ENCODE results near the gene ADGRG6.

The ADGRG6 gene

DNA sequence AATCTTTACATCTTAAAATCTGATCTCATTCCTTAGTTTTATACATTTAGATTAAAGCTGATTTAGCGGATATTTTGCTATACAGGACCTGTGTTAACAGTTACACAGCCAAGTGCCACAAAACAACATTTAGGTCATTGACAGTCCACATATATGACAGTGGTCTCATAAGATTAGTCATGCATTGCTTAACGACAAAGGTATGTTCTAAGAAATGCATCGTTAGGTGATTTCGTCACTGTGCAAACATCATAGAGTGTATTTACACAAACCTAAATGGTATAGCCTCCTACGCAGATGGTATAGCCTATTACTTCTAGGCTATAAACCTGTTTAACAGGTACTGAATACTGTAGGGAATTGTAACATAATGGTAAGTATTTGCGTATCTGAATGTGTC is 21.6 kb downstream of the ADGRG6 start (continued):
- TF ChIP-seq, protein P1, sequence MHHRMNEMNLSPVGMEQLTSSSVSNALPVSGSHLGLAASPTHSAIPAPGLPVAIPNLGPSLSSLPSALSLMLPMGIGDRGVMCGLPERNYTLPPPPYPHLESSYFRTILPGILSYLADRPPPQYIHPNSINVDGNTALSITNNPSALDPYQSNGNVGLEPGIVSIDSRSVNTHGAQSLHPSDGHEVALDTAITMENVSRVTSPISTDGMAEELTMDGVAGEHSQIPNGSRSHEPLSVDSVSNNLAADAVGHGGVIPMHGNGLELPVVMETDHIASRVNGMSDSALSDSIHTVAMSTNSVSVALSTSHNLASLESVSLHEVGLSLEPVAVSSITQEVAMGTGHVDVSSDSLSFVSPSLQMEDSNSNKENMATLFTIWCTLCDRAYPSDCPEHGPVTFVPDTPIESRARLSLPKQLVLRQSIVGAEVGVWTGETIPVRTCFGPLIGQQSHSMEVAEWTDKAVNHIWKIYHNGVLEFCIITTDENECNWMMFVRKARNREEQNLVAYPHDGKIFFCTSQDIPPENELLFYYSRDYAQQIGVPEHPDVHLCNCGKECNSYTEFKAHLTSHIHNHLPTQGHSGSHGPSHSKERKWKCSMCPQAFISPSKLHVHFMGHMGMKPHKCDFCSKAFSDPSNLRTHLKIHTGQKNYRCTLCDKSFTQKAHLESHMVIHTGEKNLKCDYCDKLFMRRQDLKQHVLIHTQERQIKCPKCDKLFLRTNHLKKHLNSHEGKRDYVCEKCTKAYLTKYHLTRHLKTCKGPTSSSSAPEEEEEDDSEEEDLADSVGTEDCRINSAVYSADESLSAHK (tag by site-specific recombination; IDR thresholded peaks at IDR 0.05), result 0 out of 2 replicates have a peak, but pooled peaks have one; percentile 50
- TF ChIP-seq, protein P2, sequence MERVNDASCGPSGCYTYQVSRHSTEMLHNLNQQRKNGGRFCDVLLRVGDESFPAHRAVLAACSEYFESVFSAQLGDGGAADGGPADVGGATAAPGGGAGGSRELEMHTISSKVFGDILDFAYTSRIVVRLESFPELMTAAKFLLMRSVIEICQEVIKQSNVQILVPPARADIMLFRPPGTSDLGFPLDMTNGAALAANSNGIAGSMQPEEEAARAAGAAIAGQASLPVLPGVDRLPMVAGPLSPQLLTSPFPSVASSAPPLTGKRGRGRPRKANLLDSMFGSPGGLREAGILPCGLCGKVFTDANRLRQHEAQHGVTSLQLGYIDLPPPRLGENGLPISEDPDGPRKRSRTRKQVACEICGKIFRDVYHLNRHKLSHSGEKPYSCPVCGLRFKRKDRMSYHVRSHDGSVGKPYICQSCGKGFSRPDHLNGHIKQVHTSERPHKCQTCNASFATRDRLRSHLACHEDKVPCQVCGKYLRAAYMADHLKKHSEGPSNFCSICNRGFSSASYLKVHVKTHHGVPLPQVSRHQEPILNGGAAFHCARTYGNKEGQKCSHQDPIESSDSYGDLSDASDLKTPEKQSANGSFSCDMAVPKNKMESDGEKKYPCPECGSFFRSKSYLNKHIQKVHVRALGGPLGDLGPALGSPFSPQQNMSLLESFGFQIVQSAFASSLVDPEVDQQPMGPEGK (tag by site-specific recombination; IDR thresholded peaks at IDR 0.05), result no peak
- TF ChIP-seq WT1 (tag by site-specific recombination; IDR thresholded peaks at IDR 0.05) (peak; percentile 89), ZNF174 (tag by site-specific recombination; IDR thresholded peaks at IDR 0.05) (no peak), ZNF266 (tag by site-specific recombination; IDR thresholded peaks at IDR 0.05; ENCODE audit: low read depth) (no peak), YY1 (tag by site-specific recombination; IDR thresholded peaks at IDR 0.05) (no peak), ZNF548 (tag by site-specific recombination; IDR thresholded peaks at IDR 0.05) (no peak), ZBTB7A (tag by site-specific recombination; IDR thresholded peaks at IDR 0.05; ENCODE audit: low read depth) (peak; percentile 72; the same call in 1 of the 2 replicates), ZBTB48 (tag by site-specific recombination; IDR thresholded peaks at IDR 0.05) (no peak), SCRT2 (tag by site-specific recombination; IDR thresholded peaks at IDR 0.05) (peak; percentile 84), SP7 (tag by site-specific recombination; IDR thresholded peaks at IDR 0.05) (peak; percentile 94), ZNF132 (tag by site-specific recombination; IDR thresholded peaks at IDR 0.05; ENCODE audit: borderline replicate concordance) (no peak), SP2 (tag by site-specific recombination; IDR thresholded peaks at IDR 0.05) (peak; percentile 31; the same call in 1 of the 2 replicates), ZNF530 (tag by site-specific recombination; IDR thresholded peaks at IDR 0.05; ENCODE audit: low read depth) (no peak), KLF17 (tag by site-specific recombination; IDR thresholded peaks at IDR 0.05) (peak; percentile 89), ZNF660 (tag by site-specific recombination; IDR thresholded peaks at IDR 0.05) (peak; percentile 78), ZNF114 (tag by site-specific recombination; IDR thresholded peaks at IDR 0.05) (no peak), FEZF1 (tag by site-specific recombination; IDR thresholded peaks at IDR 0.05) (peak; percentile 81), ZNF677 (tag by site-specific recombination; IDR thresholded peaks at IDR 0.05) (no peak), MZF1 (tag by site-specific recombination; IDR thresholded peaks at IDR 0.05; ENCODE audit: borderline replicate concordance) (peak; percentile 41; the same call in 1 of the 2 replicates)
- TF ChIP-seq, protein P3, sequence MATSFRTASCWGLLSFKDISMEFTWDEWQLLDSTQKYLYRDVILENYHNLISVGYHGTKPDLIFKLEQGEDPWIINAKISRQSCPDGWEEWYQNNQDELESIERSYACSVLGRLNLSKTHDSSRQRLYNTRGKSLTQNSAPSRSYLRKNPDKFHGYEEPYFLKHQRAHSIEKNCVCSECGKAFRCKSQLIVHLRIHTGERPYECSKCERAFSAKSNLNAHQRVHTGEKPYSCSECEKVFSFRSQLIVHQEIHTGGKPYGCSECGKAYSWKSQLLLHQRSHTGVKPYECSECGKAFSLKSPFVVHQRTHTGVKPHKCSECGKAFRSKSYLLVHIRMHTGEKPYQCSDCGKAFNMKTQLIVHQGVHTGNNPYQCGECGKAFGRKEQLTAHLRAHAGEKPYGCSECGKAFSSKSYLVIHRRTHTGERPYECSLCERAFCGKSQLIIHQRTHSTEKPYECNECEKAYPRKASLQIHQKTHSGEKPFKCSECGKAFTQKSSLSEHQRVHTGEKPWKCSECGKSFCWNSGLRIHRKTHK (tag by site-specific recombination; IDR thresholded peaks at IDR 0.05), result no peak
- TF ChIP-seq, protein P4, sequence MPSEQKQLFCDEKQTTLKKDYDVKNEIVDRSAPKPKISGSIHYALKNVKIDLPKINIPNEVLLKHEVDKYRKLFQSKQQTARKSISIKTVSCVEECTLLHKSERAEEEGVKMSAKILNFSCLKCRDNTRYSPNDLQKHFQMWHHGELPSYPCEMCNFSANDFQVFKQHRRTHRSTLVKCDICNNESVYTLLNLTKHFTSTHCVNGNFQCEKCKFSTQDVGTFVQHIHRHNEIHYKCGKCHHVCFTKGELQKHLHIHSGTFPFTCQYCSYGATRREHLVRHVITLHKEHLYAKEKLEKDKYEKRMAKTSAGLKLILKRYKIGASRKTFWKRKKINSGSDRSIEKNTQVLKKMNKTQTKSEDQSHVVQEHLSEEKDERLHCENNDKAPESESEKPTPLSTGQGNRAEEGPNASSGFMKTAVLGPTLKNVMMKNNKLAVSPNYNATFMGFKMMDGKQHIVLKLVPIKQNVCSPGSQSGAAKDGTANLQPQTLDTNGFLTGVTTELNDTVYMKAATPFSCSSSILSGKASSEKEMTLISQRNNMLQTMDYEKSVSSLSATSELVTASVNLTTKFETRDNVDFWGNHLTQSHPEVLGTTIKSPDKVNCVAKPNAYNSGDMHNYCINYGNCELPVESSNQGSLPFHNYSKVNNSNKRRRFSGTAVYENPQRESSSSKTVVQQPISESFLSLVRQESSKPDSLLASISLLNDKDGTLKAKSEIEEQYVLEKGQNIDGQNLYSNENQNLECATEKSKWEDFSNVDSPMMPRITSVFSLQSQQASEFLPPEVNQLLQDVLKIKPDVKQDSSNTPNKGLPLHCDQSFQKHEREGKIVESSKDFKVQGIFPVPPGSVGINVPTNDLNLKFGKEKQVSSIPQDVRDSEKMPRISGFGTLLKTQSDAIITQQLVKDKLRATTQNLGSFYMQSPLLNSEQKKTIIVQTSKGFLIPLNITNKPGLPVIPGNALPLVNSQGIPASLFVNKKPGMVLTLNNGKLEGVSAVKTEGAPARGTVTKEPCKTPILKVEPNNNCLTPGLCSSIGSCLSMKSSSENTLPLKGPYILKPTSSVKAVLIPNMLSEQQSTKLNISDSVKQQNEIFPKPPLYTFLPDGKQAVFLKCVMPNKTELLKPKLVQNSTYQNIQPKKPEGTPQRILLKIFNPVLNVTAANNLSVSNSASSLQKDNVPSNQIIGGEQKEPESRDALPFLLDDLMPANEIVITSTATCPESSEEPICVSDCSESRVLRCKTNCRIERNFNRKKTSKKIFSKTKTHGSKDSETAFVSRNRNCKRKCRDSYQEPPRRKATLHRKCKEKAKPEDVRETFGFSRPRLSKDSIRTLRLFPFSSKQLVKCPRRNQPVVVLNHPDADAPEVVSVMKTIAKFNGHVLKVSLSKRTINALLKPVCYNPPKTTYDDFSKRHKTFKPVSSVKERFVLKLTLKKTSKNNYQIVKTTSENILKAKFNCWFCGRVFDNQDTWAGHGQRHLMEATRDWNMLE (tag by site-specific recombination; conservative IDR thresholded peaks at IDR 0.05; ENCODE audit: low read depth), result peak; percentile 49; the same call in 1 of the 2 replicates
- TF ChIP-seq, protein P5, sequence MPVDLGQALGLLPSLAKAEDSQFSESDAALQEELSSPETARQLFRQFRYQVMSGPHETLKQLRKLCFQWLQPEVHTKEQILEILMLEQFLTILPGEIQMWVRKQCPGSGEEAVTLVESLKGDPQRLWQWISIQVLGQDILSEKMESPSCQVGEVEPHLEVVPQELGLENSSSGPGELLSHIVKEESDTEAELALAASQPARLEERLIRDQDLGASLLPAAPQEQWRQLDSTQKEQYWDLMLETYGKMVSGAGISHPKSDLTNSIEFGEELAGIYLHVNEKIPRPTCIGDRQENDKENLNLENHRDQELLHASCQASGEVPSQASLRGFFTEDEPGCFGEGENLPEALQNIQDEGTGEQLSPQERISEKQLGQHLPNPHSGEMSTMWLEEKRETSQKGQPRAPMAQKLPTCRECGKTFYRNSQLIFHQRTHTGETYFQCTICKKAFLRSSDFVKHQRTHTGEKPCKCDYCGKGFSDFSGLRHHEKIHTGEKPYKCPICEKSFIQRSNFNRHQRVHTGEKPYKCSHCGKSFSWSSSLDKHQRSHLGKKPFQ (tag by site-specific recombination; IDR thresholded peaks at IDR 0.05), result no peak
- TF ChIP-seq, protein P6, sequence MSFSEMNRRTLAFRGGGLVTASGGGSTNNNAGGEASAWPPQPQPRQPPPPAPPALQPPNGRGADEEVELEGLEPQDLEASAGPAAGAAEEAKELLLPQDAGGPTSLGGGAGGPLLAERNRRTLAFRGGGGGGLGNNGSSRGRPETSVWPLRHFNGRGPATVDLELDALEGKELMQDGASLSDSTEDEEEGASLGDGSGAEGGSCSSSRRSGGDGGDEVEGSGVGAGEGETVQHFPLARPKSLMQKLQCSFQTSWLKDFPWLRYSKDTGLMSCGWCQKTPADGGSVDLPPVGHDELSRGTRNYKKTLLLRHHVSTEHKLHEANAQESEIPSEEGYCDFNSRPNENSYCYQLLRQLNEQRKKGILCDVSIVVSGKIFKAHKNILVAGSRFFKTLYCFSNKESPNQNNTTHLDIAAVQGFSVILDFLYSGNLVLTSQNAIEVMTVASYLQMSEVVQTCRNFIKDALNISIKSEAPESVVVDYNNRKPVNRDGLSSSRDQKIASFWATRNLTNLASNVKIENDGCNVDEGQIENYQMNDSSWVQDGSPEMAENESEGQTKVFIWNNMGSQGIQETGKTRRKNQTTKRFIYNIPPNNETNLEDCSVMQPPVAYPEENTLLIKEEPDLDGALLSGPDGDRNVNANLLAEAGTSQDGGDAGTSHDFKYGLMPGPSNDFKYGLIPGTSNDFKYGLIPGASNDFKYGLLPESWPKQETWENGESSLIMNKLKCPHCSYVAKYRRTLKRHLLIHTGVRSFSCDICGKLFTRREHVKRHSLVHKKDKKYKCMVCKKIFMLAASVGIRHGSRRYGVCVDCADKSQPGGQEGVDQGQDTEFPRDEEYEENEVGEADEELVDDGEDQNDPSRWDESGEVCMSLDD (tag by site-specific recombination; IDR thresholded peaks at IDR 0.05), result no peak
